CD14-positive monocyte (primary cell): ENCODE measurements around the gene DSC2. TPM values are rescaled to one million over a fixed set of nuclear protein-coding genes. Genes with fewer than 3 reads are reported as not detected.
"Not testable (repeated sequence)": the region's sequence is repeated elsewhere in the genome, so short reads cannot be mapped to it uniquely, and the experiment has no call there.

ENCODE experiments used
- DNase-seq, 3 donors: peaks; one replicate each; pipeline ENCODE4 v3.0.0-alpha.2; 2011 to 2022
- H2AFZ ChIP-seq: 2 replicates; pipeline ENCODE4 v1.6.0; 2012; ENCODE audit warnings: mild to moderate bottlenecking, low read depth, low read length, inconsistent platforms; ENCODE audit not compliant: insufficient read depth, poor library complexity, severe bottlenecking
- H3K27ac ChIP-seq, 2 donors: 1 replicate in 1 of 2; 2 replicates in 1 of 2; pipeline ENCODE4 v1.5.1; 2012 to 2013; ENCODE audit warnings: low read length in 2 of 2, control low read depth in 1 of 2, inconsistent platforms in 1 of 2, low read depth in 1 of 2, mild to moderate bottlenecking in 1 of 2
- H3K27me3 ChIP-seq, 2 donors: one replicate each; pipeline versions ENCODE4 v1.6.0 to v1.6.1; 2011 to 2013; ENCODE audit warnings: low read length in 2 of 2; ENCODE audit not compliant: control insufficient read depth in 2 of 2, insufficient read depth in 2 of 2
- H3K36me3 ChIP-seq, 2 donors: replicated peaks in 1 of 2; 1 replicate in 1 of 2; 2 replicates in 1 of 2; pipeline versions ENCODE4 v1.5.1 to v1.6.1; 2012 to 2013; ENCODE audit warnings: low read length in 2 of 2, control low read depth in 1 of 2, inconsistent platforms in 1 of 2, mild to moderate bottlenecking in 1 of 2; ENCODE audit not compliant: insufficient read depth in 2 of 2, control insufficient read depth in 1 of 2
- H3K4me1 ChIP-seq, 2 donors: 1 replicate in 1 of 2; 2 replicates in 1 of 2; pipeline versions ENCODE4 v1.5.1 to v1.6.1; 2012 to 2013; ENCODE audit warnings: low read length in 2 of 2, control low read depth in 1 of 2, inconsistent platforms in 1 of 2, mild to moderate bottlenecking in 1 of 2, moderate library complexity in 1 of 2; ENCODE audit not compliant: insufficient read depth in 2 of 2, control insufficient read depth in 1 of 2
- H3K4me2 ChIP-seq: replicated peaks from 2 replicates; pipeline ENCODE3; 2012; ENCODE audit warnings: low read length, moderate library complexity, mild to moderate bottlenecking; ENCODE audit not compliant: poor library complexity, severe bottlenecking; ENCODE audit errors: extremely low read depth
- H3K4me3 ChIP-seq, 3 experiments: fragments of 200-600 bp in 1 of 3; sonication (generic) in 1 of 3; replicated peaks in 1 of 3; 1 replicate in 2 of 3; 2 replicates in 1 of 3; pipeline ENCODE4 v1.5.1; 2011 to 2013; ENCODE audit warnings: low read length in 3 of 3, mild to moderate bottlenecking in 3 of 3, control low read depth in 2 of 3, low read depth in 2 of 3, inconsistent platforms in 1 of 3, moderate library complexity in 1 of 3
- H3K79me2 ChIP-seq: 2 replicates; pipeline ENCODE4 v1.6.0; 2012; ENCODE audit warnings: mild to moderate bottlenecking, control low read depth, inconsistent platforms, low read length, moderate library complexity; ENCODE audit not compliant: insufficient read depth
- H3K9ac ChIP-seq: 2 replicates; pipeline ENCODE4 v1.6.0; 2017; ENCODE audit warnings: low read length, mild to moderate bottlenecking; ENCODE audit not compliant: insufficient read depth, poor library complexity, severe bottlenecking
- H3K9me3 ChIP-seq, 2 donors: replicated peaks in 1 of 2; 1 replicate in 1 of 2; 2 replicates in 1 of 2; pipeline versions ENCODE4 v1.5.1 to v1.6.1; 2012 to 2013; ENCODE audit warnings: low read length in 2 of 2, control low read depth in 1 of 2; ENCODE audit not compliant: control insufficient read depth in 1 of 2, insufficient read depth in 1 of 2
- H4K20me1 ChIP-seq: 2 replicates; pipeline ENCODE4 v1.6.0; 2012; ENCODE audit warnings: mild to moderate bottlenecking, low read length, control low read depth, moderate library complexity; ENCODE audit not compliant: insufficient read depth
- H3K27ac Mint-ChIP-seq, 7 donors: one replicate each; pipeline ENCODE4 v1.8.0; 2020; ENCODE audit warnings: mild to moderate bottlenecking in 7 of 7, mixed read lengths in 7 of 7, moderate library complexity in 6 of 7, inconsistent platforms in 2 of 7
- H3K27me3 Mint-ChIP-seq, 3 donors: one replicate each; pipeline ENCODE4 v1.8.0; 2021 to 2022; ENCODE audit warnings: low read depth in 3 of 3, mild to moderate bottlenecking in 3 of 3, mixed read lengths in 3 of 3, moderate library complexity in 3 of 3, inconsistent platforms in 1 of 3
- H3K36me3 Mint-ChIP-seq, 2 donors: one replicate each; pipeline ENCODE4 v1.8.0; 2020; ENCODE audit warnings: mixed read lengths in 2 of 2, inconsistent platforms in 1 of 2, mild to moderate bottlenecking in 1 of 2
- H3K4me1 Mint-ChIP-seq: one replicate; pipeline ENCODE4 v1.8.0; 2020; ENCODE audit warnings: mild to moderate bottlenecking, mixed read lengths
- H3K4me3 Mint-ChIP-seq, 2 donors: one replicate each; pipeline ENCODE4 v1.8.0; 2020; ENCODE audit warnings: mild to moderate bottlenecking in 2 of 2, mixed read lengths in 2 of 2, moderate library complexity in 1 of 2
- H3K9me3 Mint-ChIP-seq, 7 donors: one replicate each; pipeline ENCODE4 v1.8.0; 2020 to 2022; ENCODE audit warnings: mixed read lengths in 7 of 7, mild to moderate bottlenecking in 6 of 7, moderate library complexity in 6 of 7, inconsistent platforms in 2 of 7
- CTCF ChIP-seq: fragments of 200-600 bp; IDR thresholded peaks from one replicate; pipeline ENCODE4 v1.8.0; 2022; ENCODE audit warnings: antibody characterized with exemption, mild to moderate bottlenecking
- WGBS: methylation state at CpG from one replicate; pipeline ENCODE4 v1.1.5; 2013; ENCODE audit warnings: missing lambda C conversion rate; ENCODE audit not compliant: insufficient coverage; 5-methylcytosine and 5-hydroxymethylcytosine counted together
- intact Hi-C, 2 donors: fragments of 100-400 bp; cut with micrococcal nuclease; formaldehyde crosslinking; loops; one replicate each; pipeline versions ENCODE4 v1.15.0 to v1.15.1; 2023
- polyA plus RNA-seq, 3 donors: library from polyadenylated mRNA; depleted of rRNA in 1 of 3; unstranded in 2 of 3; stranded (reverse) in 1 of 3; fragments of 300-500 nt in 2 of 3; fragments of >200 nt in 1 of 3; fragmentation: Illumina TruSeq in 2 of 3; gene quantifications; 1 replicate in 2 of 3; 2 replicates in 1 of 3; pipeline ENCODE4 v1.2.3, GENCODE V29; 2012 to 2021

The DSC2 gene
- polyA plus RNA-seq, 3 donors: 3.2 to 11.3 (median 3.3) TPM

- no peaks in the 10 kb centered on the region for H3K4me1 ChIP-seq
- no peak overlapping the region for H3K27ac Mint-ChIP-seq
Measured at GRCh38 chr18:31125878-31126277, 23.7 kb upstream of the DSC2 start.

GRCh38 chr18:31123125-31123524, 20.9 kb upstream of the DSC2 start:
- H3K9me3 Mint-ChIP-seq, H3K4me3 Mint-ChIP-seq, H3K9me3 ChIP-seq, H3K4me3 ChIP-seq, H3K36me3 Mint-ChIP-seq, H3K27ac ChIP-seq, H3K4me1 Mint-ChIP-seq, DNase-seq, H3K79me2 ChIP-seq, intact Hi-C loops, H4K20me1 ChIP-seq, H3K4me1 ChIP-seq, H2AFZ ChIP-seq, H3K36me3 ChIP-seq, H3K4me2 ChIP-seq, H3K9ac ChIP-seq, H3K27me3 Mint-ChIP-seq, H3K27me3 ChIP-seq: not testable (repeated sequence)
- WGBS: no CpG with 5 or more reads among the region's 2 CpGs
- peak overlapping the region in 1 of 7 donors; percentile 64 for H3K27ac Mint-ChIP-seq

More at GRCh38 chr18:31125878-31126277, 23.7 kb upstream of the DSC2 start:
- Histone ChIP-seq H3K9me3 (no peaks in the 10 kb centered on the region), H3K79me2 (no peaks in the 10 kb centered on the region), H3K36me3 (no peaks in the 10 kb centered on the region), H3K27me3 (no peaks in the 10 kb centered on the region), H2AFZ (no peak overlapping the region), H3K4me3 (no peak overlapping the region), H3K27ac (no peak overlapping the region), H4K20me1 (no peaks in the 10 kb centered on the region), H3K4me2 (no peak overlapping the region), H3K9ac (no peak overlapping the region)
- intact Hi-C loops: no loop called here
- DNase-seq: no peak
- no CpG with 5 or more reads among the region's 1 CpG for WGBS
- H3K27me3 Mint-ChIP-seq: peaks cover 0 to 2% (median 0%) of the 10 kb centered on the region in 3 donors
- no peaks in the 10 kb centered on the region for H3K36me3 Mint-ChIP-seq
- H3K9me3 Mint-ChIP-seq: peaks cover 0 to 2% (median 0%) of the 10 kb centered on the region in 7 donors
- TF ChIP-seq CTCF: no peak
- no peak overlapping the region for H3K4me3 Mint-ChIP-seq
- H3K4me1 Mint-ChIP-seq: no peaks in the 10 kb centered on the region
